Ecto neural progenitor cell (in vitro differentiated cells): Measurements from ENCODE around the gene MS4A3.
"Not testable (repeated sequence)": the region's sequence is repeated elsewhere in the genome, so short reads cannot be mapped to it uniquely, and the experiment has no call there.

ENCODE experiments used
- DNase-seq: peaks from one replicate; pipeline ENCODE4 v3.0.0-alpha.2; 2018; ENCODE audit warnings: low spot score

The MS4A3 gene, protein sequence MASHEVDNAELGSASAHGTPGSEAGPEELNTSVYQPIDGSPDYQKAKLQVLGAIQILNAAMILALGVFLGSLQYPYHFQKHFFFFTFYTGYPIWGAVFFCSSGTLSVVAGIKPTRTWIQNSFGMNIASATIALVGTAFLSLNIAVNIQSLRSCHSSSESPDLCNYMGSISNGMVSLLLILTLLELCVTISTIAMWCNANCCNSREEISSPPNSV

DNA sequence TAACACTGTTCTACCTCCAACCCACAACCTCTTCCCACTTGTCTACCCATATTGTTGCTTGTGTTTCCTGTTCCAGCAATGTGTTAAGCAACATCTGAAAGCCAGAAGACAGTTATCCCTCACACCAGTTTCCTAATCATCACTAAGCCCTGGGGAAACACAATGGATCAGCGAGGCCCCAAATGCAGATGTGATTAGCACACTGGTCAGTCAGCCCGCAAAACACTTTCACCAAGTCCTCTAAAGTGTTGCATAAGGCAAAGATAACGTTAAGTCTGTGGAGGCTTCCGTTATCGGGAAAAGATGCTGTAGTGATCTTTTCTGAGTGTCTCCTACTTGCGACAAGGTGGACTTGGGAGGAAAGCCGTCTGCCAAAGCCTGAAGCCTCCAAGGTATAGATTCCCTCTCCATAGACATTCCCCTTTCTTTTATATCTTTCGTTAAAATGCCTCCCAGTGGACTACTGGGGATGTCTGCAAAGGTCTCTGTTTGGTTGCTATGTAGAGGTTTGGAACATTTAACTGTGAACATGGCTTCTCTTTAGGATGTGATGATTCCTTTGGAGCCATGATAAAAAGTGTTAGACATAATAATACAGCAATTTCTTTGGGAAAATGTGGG lies at the start of gene MS4A3:
Gene MS4A3 (plus strand): TSS at position 317 of the 621 bp plus-strand sequence. CDS start 4,496 bp downstream, outside the sequence.
- no peak for DNase-seq

DNA sequence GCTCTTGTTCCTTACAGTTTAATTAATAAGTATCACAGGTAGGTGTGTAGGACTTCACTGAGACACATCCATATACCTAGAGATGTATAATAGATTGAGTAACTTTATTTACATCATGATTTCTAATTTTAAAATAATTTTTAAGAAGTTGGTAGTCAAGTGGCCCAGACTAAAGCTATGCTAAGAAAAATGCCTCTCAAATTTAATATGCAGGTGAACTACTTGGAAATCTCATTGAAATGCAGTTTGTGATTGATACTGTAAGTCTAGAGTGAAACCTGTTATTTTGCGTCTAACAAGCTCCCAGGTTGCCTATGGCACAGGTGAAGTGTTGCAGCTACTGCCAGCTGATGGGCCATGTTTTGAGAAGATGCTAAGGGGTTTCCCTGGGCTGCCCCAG lies 39.6 kb upstream of the MS4A3 start, which contains the start of gene OOSP4B:
Gene OOSP4B (plus strand): TSS at position 301 of the 400 bp plus-strand sequence.
- DNase-seq, result no peak

DNA sequence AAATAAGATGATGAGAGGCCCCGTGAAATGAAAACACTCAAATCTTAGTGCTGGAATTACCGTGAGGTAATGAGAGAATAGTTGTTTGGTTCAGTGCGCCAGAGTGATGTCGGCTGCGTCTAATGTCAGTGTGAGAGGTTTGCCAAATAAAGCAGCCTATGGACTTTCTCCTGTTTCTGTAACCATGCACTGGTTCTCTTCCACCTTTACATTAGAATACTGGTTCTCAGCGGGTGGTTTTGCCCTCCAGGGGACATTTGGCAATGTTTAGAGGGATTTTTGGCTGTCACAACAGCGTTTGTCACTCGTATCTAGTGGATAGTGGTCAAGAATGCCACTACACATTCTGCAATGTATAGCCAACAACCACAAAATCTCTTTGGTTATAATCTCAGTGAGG lies 38.4 kb upstream of the MS4A3 start:
- no peak for DNase-seq

DNA sequence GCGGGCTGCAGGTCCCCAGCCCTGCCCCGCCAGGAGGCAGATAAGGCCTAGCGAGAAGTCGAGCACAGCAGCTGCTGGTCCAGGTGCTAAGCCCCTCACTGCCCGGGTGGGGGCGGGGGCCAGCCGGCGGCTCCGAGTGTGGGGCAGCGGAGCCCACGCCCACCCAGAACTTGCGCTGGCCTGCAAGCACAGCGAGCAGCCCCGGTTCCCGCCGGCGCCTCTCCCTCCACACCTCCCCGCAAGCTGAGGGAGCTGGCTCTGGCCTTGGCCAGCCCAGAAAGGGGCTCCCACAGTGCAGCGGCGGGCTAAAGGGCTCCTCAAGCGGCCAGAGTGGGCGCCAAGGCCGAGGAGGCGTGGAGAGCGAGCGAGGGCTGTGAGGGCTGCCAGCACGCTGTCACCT lies 36.1 kb upstream of the MS4A3 start:
- DNase-seq, result not testable (repeated sequence)

DNA sequence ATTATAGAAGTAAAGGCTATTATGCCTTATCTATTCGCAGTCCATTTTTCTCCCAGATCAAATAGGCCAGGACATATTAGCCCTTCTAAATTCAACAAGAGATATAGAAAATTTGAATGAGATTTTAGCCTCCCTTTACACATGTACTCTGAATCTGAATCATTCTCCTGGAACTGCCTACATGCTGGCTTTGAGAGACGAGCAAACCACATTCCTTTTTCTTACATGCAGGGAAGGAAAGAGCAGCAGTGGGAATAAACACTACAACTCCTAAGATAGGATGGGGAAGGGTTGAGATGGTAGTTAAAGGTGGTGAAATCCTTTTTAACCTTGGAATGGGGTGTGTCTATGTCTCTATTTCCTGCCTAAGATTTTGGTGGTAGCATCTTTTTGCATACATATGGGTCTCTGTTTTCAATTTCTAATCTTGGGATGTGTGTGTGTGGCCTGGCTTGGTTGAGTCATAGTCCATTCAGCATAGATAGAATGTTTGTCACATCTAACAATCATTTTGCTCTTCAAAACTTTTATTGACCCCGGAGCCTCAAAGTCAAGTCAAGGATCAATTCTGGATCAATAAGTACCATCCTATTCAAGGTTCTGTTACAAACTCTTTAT lies 27.3 kb upstream of the MS4A3 start:
- DNase-seq, result no peak

DNA sequence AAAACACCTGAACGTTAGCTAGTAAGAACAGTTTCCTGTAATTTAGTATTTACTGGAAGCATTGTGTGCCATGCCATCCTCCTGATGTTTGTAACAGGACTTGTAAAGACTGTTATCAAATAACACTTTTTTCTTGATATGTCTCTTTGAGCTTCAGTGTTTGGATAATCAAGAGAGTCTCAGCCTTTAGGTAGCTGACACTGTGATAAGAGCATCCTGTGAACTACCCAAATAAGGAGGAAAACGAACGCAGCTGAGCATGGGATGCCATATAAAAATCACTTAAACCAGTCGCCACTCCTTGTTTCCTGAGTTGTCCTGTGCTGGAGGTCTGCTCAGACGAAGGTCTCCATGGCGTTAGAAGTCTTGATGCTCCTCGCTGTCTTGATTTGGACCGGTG lies 16.4 kb upstream of the MS4A3 start, which contains the start of gene OOSP2:
Gene OOSP2 (plus strand): TSS at position 301 of the 400 bp plus-strand sequence. CDS start 51 bp downstream, at position 352.
- DNase-seq, result no peak

DNA sequence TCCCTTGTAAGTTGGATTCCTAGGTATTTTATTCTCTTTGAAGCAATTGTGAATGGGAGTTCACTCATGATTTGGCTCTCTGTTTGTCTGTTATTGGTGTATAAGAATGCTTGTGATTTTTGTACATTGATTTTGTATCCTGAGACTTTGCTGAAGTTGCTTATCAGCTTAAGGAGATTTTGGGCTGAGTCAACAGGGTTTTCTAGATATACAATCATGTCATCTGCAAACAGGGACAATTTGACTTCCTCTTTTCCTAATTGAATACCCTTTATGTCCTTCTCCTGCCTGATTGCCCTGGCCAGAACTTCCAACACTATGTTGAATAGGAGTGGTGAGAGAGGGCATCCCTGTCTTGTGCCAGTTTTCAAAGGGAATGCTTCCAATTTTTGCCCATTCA lies 6.0 kb upstream of the MS4A3 start:
- not testable (repeated sequence) for DNase-seq

DNA sequence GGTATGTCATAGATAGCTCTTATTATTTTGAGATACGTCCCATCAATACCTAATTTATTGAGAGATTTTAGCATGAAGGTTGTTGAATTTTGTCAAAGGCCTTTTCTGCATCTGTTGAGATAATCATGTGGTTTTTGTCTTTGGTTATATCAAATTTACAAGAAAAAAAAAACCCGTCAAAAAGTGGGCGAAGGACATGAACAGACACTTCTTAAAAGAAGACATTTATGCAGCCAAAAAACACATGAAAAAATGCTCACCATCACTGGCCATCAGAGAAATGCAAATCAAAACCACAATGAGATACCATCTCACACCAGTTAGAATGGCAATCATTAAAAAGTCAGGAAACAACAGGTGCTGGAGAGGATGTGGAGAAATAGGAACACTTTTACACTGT lies 5.6 kb upstream of the MS4A3 start:
- DNase-seq, result not testable (repeated sequence)

DNA sequence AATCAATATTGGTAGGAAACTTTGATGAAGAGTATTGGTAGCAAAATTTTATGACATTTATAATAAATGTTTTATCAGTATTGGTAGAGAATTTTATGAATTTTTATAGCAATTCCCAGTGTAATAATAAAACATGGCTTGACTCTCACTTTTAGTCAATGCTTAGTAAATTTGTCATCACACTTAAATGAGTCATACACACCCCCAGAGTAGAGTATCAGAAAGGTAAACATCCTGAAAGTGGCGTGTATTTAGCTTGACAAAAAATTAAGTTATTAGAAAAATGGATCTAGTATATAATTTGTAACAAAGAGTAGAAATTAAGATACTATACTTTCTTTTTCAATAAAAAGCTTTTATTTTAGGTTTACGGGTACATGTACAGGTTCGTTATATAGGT lies 2.6 kb downstream of the MS4A3 start:
- no peak for DNase-seq

DNA sequence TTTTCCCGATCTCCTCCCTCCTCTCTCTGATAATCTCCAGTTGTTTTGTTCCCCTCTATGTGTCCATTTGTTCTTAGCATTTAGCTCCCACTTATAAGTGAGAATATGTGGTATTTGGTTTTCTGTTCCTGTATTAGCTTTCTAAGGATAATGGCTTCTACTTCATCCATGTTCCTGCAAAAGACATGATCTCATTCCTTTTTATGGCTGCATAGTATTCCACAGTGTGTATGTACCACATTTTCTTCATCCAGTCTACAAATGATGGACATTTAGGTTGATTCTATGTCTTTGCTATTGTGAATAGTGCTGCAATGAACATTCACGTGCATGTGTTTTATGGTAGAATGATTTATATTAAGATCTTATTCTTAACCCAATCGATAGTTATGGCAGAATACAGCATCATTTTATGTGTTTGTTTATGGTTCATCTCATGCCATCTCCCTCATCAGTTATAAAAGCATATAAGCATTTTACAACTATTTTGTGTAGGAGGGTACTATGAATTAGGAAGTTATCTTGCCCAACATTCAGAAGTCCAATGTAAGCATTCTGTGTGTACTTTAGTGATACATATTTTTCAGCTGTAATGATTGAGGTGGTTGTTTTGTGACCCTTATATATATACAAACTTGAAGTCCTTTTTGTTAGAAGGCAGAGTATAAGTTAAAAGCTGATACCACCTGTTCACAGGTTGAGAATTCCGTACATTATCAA lies 3.2 kb downstream of the MS4A3 start:
- DNase-seq, result no peak

DNA sequence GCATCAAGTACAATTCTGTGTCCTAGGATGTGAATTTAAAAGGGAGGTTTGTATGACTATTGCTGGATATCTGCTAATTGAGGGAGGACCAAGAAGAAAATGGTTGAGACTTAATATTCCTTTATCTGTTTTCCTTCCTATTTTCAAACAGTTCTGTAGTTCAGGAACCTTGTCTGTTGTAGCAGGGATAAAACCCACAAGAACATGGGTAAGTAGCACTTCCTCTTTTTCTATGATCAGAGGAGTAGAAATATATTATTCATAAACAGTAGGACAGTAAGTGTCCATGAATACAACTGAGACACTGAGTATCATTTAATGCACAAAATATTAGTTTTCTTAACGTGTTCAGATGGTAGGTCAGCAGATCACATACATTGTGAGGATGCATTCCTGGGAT lies 7.6 kb downstream of the MS4A3 start:
- no peak for DNase-seq

DNA sequence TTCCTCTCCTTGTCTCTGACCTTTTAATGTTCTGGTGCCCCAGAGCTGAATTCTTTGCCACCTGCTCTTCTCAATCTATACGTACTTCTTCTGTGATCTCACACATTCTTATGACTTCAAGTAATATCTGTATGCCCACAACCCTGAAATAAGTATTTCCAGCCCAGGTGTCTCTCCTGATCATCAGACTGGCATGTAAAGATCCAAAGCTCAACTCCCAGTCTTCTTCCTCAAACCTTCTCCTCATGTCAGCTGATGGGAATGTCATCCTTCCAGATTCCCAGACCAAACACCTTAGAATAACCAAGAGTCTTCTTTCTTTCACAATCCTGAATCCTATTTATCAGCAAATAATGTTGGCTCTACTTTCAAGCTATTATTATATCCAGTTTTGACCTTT lies 9.3 kb downstream of the MS4A3 start:
- DNase-seq, result no peak

DNA sequence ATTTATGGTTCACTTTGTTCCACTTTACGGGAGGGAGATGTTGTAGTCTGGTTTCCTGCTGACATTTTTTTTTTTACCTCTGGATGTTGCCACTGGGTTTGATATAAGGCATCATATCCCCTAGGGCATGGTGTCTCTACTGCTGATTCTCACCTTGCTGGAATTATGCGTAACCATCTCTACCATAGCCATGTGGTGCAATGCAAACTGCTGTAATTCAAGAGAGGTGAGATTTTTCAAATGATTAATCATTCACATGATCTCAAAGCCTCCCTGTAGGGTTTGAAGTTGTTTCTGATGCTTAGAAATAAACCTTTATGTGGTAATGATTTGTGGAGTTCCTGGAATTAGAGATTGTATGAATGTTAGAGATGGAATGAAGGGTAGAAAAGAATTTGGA lies 13.0 kb downstream of the MS4A3 start:
- no peak for DNase-seq

DNA sequence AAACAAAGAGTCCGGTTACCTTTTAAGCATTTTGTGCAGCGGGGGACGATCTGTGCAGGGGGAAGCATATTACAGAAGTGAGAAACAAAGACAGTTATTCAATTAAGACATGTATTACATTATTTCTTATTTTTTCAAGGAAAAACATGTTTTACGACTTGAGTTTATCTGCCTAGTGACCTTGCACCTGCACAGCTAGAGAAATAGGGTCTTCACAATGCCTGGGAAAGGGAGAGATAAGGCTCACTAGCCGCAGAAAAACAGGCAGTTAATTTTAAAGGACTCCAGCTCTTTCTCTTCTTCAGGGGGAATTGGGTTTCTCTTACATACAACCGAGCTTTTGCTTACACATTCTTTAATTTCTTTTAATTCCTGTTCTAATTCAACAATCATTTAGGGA lies 15.2 kb downstream of the MS4A3 start:
- not testable (repeated sequence) for DNase-seq

DNA sequence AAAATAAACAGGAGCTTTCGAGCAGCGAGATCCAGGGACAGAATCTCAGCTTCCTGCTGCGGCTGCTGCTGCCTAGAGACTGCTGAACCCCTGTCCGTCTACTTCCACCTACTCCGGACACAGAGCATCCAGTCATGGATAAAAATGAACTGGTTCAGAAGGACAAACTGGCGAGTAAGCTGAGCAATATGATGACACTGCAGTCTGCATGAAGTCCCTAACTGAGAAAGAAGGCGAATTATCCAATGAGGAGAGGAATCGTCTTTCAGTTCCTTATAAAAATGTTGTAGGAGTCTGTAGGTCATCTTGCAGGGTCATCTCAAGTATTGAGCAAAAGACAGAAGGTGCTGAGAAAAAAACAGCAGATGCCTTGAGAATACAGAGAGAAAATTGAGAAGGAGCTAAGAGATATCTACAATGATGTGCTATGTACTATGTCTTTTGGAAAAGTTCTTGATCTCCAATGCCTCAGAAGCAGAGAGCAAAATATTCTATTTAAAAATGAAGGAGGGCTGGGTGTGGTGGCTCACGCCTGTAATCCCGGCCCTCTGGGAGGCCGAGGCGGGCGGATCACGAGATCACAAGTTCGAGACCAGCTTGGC lies 20.9 kb downstream of the MS4A3 start:
- no peak for DNase-seq

DNA sequence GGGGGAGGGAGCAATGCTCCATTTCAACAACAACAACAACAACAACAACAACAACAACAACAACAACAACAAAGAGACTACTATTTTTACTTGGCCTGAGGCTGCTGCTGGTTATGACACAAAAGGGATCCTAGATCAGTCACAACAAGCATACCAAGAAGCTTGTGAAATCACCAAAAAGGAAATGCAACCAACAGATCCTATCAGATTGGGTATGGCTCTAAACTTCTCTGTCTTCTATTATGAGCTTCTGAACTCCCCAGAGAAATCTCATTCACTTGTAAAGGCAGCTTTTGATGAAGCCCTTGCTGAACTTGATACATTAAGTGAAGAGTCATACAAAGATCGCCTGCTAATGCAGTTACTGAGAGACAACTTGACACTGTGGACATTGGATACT lies 21.5 kb downstream of the MS4A3 start:
- DNase-seq, result no peak

DNA sequence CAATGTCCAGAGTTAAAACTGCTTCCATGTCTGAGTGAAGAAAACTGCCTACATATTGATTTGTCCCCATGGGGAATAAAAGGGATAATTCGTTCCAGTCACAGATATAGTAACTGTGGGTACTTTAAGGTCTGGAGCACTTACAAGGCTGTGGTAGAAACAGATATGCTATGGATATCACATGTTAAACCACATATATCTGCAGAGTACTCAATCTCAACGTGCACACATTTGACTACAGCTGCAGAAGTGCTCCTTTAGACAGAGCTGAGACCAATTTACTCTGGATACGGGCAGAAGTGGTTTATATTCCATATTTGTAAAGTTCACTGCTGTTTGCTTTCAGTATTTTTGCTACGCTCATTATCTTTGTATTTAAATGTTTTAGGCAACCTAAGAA lies 22.3 kb downstream of the MS4A3 start:
- no peak for DNase-seq

DNA sequence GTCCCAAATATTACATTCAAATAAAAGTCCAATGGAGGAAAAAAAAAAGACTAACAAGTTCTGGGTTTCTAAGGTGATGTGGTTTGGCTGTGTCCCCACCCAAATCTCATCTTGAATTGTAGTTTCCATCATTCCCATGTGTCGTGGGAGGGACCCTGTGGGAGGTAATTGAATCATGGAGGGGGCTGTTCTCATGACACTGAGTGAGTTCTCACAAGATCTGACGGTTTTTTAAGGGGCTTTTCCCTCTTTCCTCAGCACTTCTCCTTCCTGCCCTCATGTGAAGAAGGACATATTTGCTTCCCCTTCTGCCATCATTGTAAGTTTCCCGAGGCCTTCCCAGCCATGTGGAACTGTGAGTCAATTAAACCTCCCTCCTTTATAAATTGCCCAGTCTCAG lies 24.1 kb downstream of the MS4A3 start:
- no peak for DNase-seq

DNA sequence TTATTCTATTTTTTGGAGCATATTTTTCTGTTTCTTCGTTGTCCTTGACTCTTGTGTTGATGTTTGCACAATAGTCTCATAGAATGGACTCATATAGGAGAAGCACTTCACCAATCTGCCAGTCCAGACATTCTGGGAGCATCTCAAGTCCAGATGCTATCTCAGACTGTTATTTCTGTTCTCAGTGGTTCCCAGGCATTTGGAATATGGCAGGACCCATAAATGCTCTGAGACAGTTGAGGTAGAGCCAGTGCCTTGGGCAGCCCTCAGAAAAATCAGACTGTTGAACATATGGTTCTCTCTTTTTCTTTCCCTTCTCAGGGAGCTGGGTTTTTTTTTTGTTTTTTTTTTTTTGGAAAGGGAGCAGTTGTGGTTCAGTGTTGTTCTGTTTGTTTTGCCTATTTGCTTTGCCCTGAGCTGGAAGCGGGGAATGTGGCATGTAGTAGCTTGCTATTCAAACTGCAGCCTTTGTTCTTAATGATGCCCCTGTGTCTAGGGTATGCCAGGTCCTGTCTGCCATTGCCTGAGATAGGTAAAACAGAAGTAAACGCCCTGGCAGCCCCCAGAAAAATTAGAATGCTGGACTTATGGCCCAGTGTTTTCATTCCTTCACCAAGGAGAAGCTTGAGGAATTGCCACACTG lies 28.3 kb downstream of the MS4A3 start:
- DNase-seq, result no peak

DNA sequence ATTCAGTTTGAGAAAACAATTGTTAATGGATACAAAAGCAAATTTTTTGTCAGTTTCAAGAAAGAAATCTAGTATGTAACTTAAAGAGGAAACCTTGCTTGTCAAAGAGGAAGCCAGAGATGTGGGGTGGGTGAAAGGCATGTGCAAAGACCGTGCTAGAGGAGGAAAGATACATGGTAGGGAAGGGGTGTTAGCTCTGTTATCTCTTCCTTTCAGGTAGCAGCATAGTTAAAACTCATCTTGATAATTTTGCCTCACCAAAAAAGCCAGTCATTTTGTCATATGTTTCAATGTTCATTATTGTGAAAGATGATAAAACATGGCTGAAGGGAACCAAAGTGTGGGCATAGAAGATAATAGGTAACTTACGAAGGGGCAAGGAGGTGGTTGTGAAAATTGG lies 29.4 kb downstream of the MS4A3 start:
- DNase-seq, result no peak

DNA sequence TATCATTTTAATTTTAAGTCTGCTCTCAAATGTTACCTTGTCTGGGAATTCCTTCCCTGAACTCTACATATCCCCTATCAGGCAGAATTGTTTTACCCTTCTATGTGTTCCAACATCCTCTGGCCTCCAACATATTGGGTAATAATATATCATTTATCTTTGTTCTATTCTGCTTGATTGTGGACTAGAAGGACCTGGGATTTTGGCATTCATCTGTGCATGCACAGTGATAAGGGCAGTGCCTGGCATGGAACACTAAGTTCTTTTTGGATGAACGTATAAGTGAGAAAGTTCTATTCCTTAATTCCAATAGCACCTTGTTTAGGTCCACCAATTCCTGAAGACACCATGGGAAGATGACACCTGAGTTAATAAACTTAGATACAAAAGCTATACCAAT lies 30.8 kb downstream of the MS4A3 start:
- no peak for DNase-seq

DNA sequence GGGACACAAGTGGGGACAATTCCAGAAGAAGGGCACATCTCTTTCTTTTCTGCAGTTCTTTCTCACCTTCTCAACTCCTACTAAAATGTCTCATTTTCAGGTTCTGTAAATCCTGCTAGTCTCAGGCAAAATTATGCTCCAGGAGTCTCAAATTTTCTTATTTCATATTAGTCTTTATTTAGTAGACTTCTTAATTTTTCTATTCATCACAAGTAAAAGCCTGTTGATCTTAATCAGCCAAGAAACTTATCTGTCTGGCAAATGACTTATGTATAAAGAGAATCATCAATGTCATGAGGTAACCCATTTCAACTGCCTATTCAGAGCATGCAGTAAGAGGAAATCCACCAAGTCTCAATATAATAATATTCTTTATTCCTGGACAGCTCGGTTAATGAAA lies 31.9 kb downstream of the MS4A3 start, which contains the start of gene MS4A2:
Gene MS4A2 (plus strand): TSS at position 301 of the 400 bp plus-strand sequence. CDS start 102 bp downstream, outside the sequence.
- no peak for DNase-seq
